Measurements from ENCODE around the gene ABCC3.

DNA sequence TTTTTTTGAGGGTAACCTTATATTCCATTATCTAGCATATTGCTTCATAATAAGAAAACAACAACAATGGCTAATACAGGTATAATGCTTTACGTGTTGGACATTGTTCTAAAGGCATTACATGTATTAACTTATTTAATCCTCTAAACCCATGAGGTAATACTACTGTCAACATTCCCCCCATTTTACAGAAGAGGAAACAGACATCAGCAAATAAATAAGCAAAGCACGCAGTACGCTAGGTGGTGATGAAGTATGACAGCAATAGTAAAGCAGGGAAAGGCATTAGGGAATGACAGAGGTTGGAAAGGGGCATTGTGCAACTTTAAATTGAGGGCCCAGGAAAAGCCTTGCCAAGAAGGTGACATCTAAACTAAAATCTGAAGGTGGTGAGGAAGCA is 68.5 kb downstream of the ABCC3 start:
- no peak for TF ChIP-seq ELF4 (IDR thresholded peaks at IDR 0.05)
- no peak for TF ChIP-seq BHLHE40 (IDR thresholded peaks at IDR 0.05; ENCODE audit: borderline replicate concordance)
- TF ChIP-seq SUZ12 (IDR thresholded peaks at IDR 0.05): no peak
- TF ChIP-seq SP1 (IDR thresholded peaks at IDR 0.05): no peak
- TF ChIP-seq FOXM1 (IDR thresholded peaks at IDR 0.05; ENCODE audit: borderline replicate concordance): no peak
- TF ChIP-seq ZNF384 (IDR thresholded peaks at IDR 0.05): no peak
- TF ChIP-seq PKNOX1 (IDR thresholded peaks at IDR 0.05): no peak
- no peak for TF ChIP-seq FOXA1 (IDR thresholded peaks at IDR 0.05)
- TF ChIP-seq TARDBP (IDR thresholded peaks at IDR 0.05): no peak
- no peak for TF ChIP-seq FOXK2 (IDR thresholded peaks at IDR 0.05)
- no peak for TF ChIP-seq HDGF (IDR thresholded peaks at IDR 0.05; ENCODE audit: borderline replicate concordance)
- TF ChIP-seq ARNT (IDR thresholded peaks at IDR 0.05): no peak
- TF ChIP-seq NFRKB (IDR thresholded peaks at IDR 0.05): no peak

Measured in HEK293T (cell line).